Left lung (tissue), 10 donors: Measurements from ENCODE around the gene IER5. TPM values are rescaled to one million over a fixed set of nuclear protein-coding genes. Genes with fewer than 3 reads are reported as not detected.
"Not testable (repeated sequence)": the region's sequence is repeated elsewhere in the genome, so short reads cannot be mapped to it uniquely, and the experiment has no call there.

Experiments
- ATAC-seq: fragments of 200-7000 bp; cut with Tn5 transposase; one replicate; pipeline ENCODE4 v1.9.1; 2020; ENCODE audit warnings: moderate library complexity
- DNase-seq, 4 donors: peaks; one replicate each; pipeline ENCODE4 v3.0.0-alpha.2; 2013 to 2020
- H3K27ac ChIP-seq, 2 donors: fragments of 200-600 bp; sonication (generic) in 1 of 2; one replicate each; pipeline versions ENCODE4 v1.5.0 to v1.8.0; 2020 to 2021
- H3K27me3 ChIP-seq, 2 donors: fragments of 200-600 bp; sonication (generic) in 1 of 2; one replicate each; pipeline versions ENCODE4 v1.5.0 to v1.8.0; 2020 to 2021
- H3K36me3 ChIP-seq, 2 donors: fragments of 200-600 bp; sonication (generic) in 1 of 2; one replicate each; pipeline versions ENCODE4 v1.5.0 to v1.8.0; 2020 to 2021
- H3K4me1 ChIP-seq, 2 donors: fragments of 200-600 bp; one replicate each; pipeline ENCODE4 v1.8.0; 2021
- H3K4me3 ChIP-seq, 2 donors: fragments of 200-600 bp; sonication (generic) in 1 of 2; one replicate each; pipeline versions ENCODE4 v1.5.0 to v1.8.0; 2020 to 2021; ENCODE audit warnings: mild to moderate bottlenecking in 1 of 2
- H3K9me3 ChIP-seq, 2 donors: fragments of 200-600 bp; sonication (generic) in 1 of 2; one replicate each; pipeline versions ENCODE4 v1.5.0 to v1.8.0; 2020 to 2021
- intact Hi-C, 2 donors: fragments of 100-400 bp; cut with DNase I; formaldehyde crosslinking; loops; one replicate each; pipeline versions ENCODE4 v1.11.2 to v1.14.2; 2022
- polyA plus RNA-seq, 6 donors: library from polyadenylated mRNA; unstranded; fragments of 120-200 nt; gene quantifications; one replicate each; pipeline ENCODE4 v1.2.1, GENCODE V29; 2013; ENCODE audit not compliant: insufficient read length in 6 of 6
- total RNA-seq, 2 donors: library from RNA; stranded (reverse); fragmentation: NEBNext Ultra II Directional; extraction: Animal tissue kit (Norgen Biotek cat#: 25700); gene quantifications; one replicate each; pipeline ENCODE4 v1.2.1, GENCODE V29; 2021
- TF ChIP-seq, protein P1 (sequence below), 2 donors: fragments of 200-600 bp; sonication (generic) in 1 of 2; IDR thresholded peaks; one replicate each; pipeline versions ENCODE4 v1.5.0 to v1.8.0; 2021; ENCODE audit warnings: antibody characterized with exemption in 2 of 2
- donor health status: DM: no; HTN: yes; CAD: no.
- donor health status: DM: no; HTN: no; CAD: no.

The IER5 gene
- total and polyA plus RNA-seq, 8 donors: 5.3 to 26.6 (median 10.6) TPM

DNA sequence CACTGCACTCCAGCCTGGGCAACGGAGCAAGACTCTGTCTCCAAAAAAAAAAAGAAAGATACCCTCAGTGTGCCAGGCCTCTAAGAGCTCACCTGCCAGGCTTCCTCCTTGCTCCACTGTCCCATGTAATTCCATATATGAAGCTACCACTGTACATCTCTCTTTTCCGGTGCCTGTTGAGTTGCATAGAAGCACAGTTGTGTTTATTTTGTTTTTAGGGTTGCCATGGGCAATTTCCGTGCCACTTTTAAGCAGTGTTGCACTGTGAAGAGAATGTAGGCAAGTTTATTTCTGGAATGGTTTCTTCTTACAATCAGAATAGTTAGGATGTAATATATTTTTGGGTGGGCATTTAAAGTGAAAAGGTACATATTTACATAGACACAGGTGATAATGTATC is 31.4 kb upstream of the IER5 start:
- Histone ChIP-seq H3K4me1 (peaks cover 0 to 11% of the 10 kb centered on the region in 2 donors), H3K9me3 (peaks cover 0 to 8% of the 10 kb centered on the region in 2 donors), H3K27ac (no peak overlapping the region), H3K4me3 (no peak overlapping the region), H3K27me3 (no peaks in the 10 kb centered on the region), H3K36me3 (peaks cover 0 to 39% of the 10 kb centered on the region in 2 donors)
- peak; percentile 58 for ATAC-seq
- peak in 1 of 4 donors; percentile 16 for DNase-seq
- TF ChIP-seq, protein P1, sequence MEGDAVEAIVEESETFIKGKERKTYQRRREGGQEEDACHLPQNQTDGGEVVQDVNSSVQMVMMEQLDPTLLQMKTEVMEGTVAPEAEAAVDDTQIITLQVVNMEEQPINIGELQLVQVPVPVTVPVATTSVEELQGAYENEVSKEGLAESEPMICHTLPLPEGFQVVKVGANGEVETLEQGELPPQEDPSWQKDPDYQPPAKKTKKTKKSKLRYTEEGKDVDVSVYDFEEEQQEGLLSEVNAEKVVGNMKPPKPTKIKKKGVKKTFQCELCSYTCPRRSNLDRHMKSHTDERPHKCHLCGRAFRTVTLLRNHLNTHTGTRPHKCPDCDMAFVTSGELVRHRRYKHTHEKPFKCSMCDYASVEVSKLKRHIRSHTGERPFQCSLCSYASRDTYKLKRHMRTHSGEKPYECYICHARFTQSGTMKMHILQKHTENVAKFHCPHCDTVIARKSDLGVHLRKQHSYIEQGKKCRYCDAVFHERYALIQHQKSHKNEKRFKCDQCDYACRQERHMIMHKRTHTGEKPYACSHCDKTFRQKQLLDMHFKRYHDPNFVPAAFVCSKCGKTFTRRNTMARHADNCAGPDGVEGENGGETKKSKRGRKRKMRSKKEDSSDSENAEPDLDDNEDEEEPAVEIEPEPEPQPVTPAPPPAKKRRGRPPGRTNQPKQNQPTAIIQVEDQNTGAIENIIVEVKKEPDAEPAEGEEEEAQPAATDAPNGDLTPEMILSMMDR (IDR thresholded peaks at IDR 0.05): no peak
- intact Hi-C loops: no loop called here

DNA sequence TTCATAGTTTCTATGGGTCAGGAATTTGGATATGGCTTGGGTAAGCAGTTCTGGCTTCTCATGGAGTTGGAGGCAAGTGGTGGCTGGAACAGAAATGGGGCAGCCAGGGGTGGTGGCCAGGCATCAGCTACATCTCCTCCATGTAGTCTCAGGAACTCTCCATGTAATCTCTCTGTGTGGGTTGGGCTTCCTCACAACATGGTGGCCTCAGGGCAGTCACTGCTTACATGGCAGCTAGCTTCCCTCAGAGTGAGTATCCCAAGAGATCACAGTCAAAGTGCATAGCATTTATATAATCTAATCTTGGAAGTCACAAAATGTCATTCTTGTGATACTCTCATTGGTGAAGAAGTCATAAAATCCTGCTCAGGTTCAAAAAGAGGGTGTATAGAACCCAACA is 29.1 kb upstream of the IER5 start:
- TF ChIP-seq, protein P1 (IDR thresholded peaks at IDR 0.05): no peak
- intact Hi-C loops: no loop called here
- no peak for ATAC-seq

DNA sequence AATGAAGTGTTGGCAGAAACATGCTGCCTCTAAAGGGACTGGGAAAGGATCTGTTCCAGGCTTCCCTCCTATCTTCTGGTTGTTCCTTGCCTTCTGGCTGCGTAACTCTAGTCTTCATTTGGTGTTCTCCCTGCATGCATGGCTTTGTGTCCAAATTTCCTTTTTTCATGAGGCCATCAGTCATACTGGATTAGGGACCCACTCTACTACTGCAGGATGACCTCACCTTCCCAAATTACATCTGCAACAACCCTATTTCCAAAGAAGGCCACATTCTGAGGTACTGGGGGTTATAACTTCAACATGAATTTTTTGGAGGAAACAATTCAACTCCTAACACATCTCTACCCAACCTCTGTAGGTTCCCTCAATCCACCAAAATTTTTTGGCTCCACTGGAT is 28.4 kb upstream of the IER5 start:
- Histone ChIP-seq H3K27me3 (no peaks in the 10 kb centered on the region), H3K9me3 (peaks cover 0 to 8% of the 10 kb centered on the region in 2 donors), H3K27ac (no peak overlapping the region), H3K4me1 (peaks cover 0 to 33% of the 10 kb centered on the region in 2 donors), H3K4me3 (no peak overlapping the region), H3K36me3 (peaks cover 0 to 14% of the 10 kb centered on the region in 2 donors)
- TF ChIP-seq, protein P1 (IDR thresholded peaks at IDR 0.05): no peak
- ATAC-seq (no peak), DNase-seq (no peak)
- intact Hi-C loops: no loop called here

More for the DNA sequence above, 29.1 kb upstream of the IER5 start:
- Histone ChIP-seq H3K36me3 (peaks cover 0 to 20% of the 10 kb centered on the region in 2 donors), H3K4me1 (peaks cover 0 to 33% of the 10 kb centered on the region in 2 donors), H3K9me3 (peaks cover 0 to 8% of the 10 kb centered on the region in 2 donors), H3K4me3 (no peak overlapping the region), H3K27me3 (no peaks in the 10 kb centered on the region), H3K27ac (no peak overlapping the region)
- no peak for DNase-seq

DNA sequence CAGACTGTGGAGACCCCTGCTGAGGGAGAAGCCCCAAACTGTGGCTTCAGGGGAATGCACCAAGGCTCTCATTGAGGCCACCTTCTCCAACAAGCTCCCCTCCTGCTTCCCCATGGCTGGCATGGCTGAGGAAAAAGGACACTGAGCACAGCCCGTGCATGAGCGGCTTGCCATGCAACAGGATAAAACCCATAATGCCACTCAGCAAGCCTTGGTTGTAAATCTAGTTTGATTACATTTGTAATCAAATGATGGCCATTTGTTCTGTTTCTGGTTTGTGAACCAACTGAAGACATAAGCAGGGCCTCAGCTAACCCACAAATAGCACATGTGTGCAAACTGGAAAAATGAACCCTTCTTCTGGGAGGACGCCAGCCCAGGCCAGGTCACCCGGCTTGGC is 27.6 kb upstream of the IER5 start:
- H3K9me3 ChIP-seq, H3K27ac ChIP-seq, DNase-seq, H3K36me3 ChIP-seq, ATAC-seq, H3K4me3 ChIP-seq, intact Hi-C loops, H3K27me3 ChIP-seq: not testable (repeated sequence)
- peaks cover 0 to 33% of the 10 kb centered on the region in 2 donors for H3K4me1 ChIP-seq

DNA sequence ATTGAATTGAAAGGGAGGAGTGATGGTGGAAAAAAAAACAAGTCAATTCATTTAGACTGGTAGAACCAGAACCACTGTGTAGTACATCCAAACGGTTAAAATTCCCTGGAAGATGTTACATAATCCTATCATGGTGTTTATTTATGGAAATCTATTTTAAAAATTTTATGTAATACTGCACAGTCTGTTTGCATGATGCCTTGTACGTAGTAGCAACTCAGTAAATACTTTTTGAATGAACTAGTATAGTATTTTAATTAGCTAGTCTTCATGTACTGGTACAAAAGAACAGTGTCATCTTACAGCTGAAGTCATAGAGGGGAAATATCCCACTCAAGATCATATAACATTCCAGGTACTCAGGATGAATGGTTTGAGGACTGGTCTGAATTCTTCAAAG is 27.0 kb upstream of the IER5 start:
- H3K27me3 ChIP-seq: no peaks in the 10 kb centered on the region
- peaks cover 0 to 33% of the 10 kb centered on the region in 2 donors for H3K4me1 ChIP-seq
- no peak for ATAC-seq
- peaks cover 0 to under 1% of the 10 kb centered on the region in 2 donors for H3K36me3 ChIP-seq
- H3K4me3 ChIP-seq: no peak overlapping the region
- H3K27ac ChIP-seq: peak overlapping the region in 1 of 2 donors; percentile 85
- no peak for DNase-seq
- TF ChIP-seq, protein P1 (IDR thresholded peaks at IDR 0.05): no peak
- H3K9me3 ChIP-seq: peaks cover 0 to 8% of the 10 kb centered on the region in 2 donors
- intact Hi-C loops: no loop called here
